ENCODE measurements around the gene MED12.

GRCh38 chrX:71168134-71168533 lies 49.7 kb downstream of the MED12 start:
- TF ChIP-seq, protein P1, sequence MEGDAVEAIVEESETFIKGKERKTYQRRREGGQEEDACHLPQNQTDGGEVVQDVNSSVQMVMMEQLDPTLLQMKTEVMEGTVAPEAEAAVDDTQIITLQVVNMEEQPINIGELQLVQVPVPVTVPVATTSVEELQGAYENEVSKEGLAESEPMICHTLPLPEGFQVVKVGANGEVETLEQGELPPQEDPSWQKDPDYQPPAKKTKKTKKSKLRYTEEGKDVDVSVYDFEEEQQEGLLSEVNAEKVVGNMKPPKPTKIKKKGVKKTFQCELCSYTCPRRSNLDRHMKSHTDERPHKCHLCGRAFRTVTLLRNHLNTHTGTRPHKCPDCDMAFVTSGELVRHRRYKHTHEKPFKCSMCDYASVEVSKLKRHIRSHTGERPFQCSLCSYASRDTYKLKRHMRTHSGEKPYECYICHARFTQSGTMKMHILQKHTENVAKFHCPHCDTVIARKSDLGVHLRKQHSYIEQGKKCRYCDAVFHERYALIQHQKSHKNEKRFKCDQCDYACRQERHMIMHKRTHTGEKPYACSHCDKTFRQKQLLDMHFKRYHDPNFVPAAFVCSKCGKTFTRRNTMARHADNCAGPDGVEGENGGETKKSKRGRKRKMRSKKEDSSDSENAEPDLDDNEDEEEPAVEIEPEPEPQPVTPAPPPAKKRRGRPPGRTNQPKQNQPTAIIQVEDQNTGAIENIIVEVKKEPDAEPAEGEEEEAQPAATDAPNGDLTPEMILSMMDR (IDR thresholded peaks at IDR 0.05): no peak
- no peak for TF ChIP-seq POLR2A (IDR thresholded peaks at IDR 0.05)
- TF ChIP-seq POLR2AphosphoS5 (IDR thresholded peaks at IDR 0.05; ENCODE audit: insufficient read depth in 1 of 2, low read depth in 1 of 2): no peak
